Endothelial cell of umbilical vein (primary cell): ENCODE results near the gene C6orf89. TPM values are rescaled to one million over a fixed set of nuclear protein-coding genes. Genes with fewer than 3 reads are reported as not detected.
"Not testable (repeated sequence)": the region's sequence is repeated elsewhere in the genome, so short reads cannot be mapped to it uniquely, and the experiment has no call there.

ENCODE experiments used
- BruUV-seq: library from RNA; stranded (reverse); fragments of 400-500 nt; replicated peaks from 2 replicates; lab custom pipeline; 2021; lab: Mats Ljungman, UMichigan
- CTCF ChIA-PET: fragments of 300-600, 350-600 bp; sonication (Branson Sonifier 250); formaldehyde crosslinking; loops from one replicate; lab custom pipeline; 2021; ENCODE audit warnings: antibody characterized with exemption, inconsistent platforms; lab: Charles Lee
- POLR2A ChIA-PET: fragments of 300-600, 350-600 bp; sonication (Branson Sonifier 250); formaldehyde crosslinking; loops from one replicate; lab custom pipeline; 2021; ENCODE audit warnings: antibody characterized with exemption, inconsistent platforms; lab: Charles Lee
- DNase-seq: peaks from one replicate; pipeline ENCODE4 v3.0.0-alpha.2; 2011; ENCODE audit warnings: low read depth, low spot score
- FAIRE-seq: peaks from 2 replicates; lab custom pipeline; 2011; peaks lifted over from hg19 to GRCh38; lab: Jason Lieb, UNC
- H2AFZ ChIP-seq: 2 replicates; pipeline ENCODE4 v1.6.0; 2012; ENCODE audit warnings: low read depth, low read length, control low read depth, inconsistent platforms
- H3K27ac ChIP-seq: 2 replicates; pipeline ENCODE4 v1.5.1; 2011; ENCODE audit warnings: low read depth, mild to moderate bottlenecking, control low read depth, low read length, moderate library complexity; ENCODE audit not compliant: insufficient read depth
- H3K27me3 ChIP-seq, 2 experiments: 2 replicates each; pipeline versions ENCODE4 v1.6.0 to v1.6.1; 2011; ENCODE audit warnings: low read length in 2 of 2, mixed read lengths in 1 of 2; ENCODE audit not compliant: control insufficient read depth in 2 of 2, insufficient read depth in 2 of 2
- H3K36me3 ChIP-seq, 2 experiments: 2 replicates in 1 of 2; 3 replicates in 1 of 2; pipeline ENCODE4 v1.5.1; 2011; ENCODE audit warnings: low read length in 2 of 2, mild to moderate bottlenecking in 1 of 2, moderate library complexity in 1 of 2; ENCODE audit not compliant: control insufficient read depth in 2 of 2, insufficient read depth in 2 of 2; ENCODE audit errors: extremely low read depth in 1 of 2
- H3K4me1 ChIP-seq: 3 replicates; pipeline ENCODE4 v1.5.1; 2011; ENCODE audit warnings: mild to moderate bottlenecking, low read length; ENCODE audit not compliant: control insufficient read depth, insufficient read depth; ENCODE audit errors: extremely low read depth
- H3K4me2 ChIP-seq: 2 replicates; pipeline ENCODE4 v1.6.1; 2011; ENCODE audit warnings: low read length, control low read depth, mixed read lengths; ENCODE audit not compliant: insufficient read depth
- H3K4me3 ChIP-seq, 3 experiments: fragments of 200-600 bp in 1 of 3; sonication (generic), shearing (Covaris generic) in 1 of 3; replicated peaks in 1 of 3; 2 replicates each; pipeline ENCODE4 v1.5.1; 2011 to 2016; ENCODE audit warnings: control low read depth in 3 of 3, low read length in 3 of 3, mild to moderate bottlenecking in 2 of 3, inconsistent platforms in 1 of 3, low read depth in 1 of 3, moderate library complexity in 1 of 3; ENCODE audit not compliant: insufficient read depth in 1 of 3
- H3K79me2 ChIP-seq: 2 replicates; pipeline ENCODE4 v1.6.0; 2012; ENCODE audit warnings: low read length, inconsistent platforms; ENCODE audit not compliant: control insufficient read depth, insufficient read depth
- H3K9ac ChIP-seq: replicated peaks from 2 replicates; pipeline ENCODE3; 2011; ENCODE audit warnings: low read length, control low read depth; ENCODE audit not compliant: insufficient read depth; ENCODE audit errors: extremely low read depth
- H3K9me1 ChIP-seq: replicated peaks from 3 replicates; pipeline ENCODE4 v1.6.0; 2011; ENCODE audit warnings: mild to moderate bottlenecking, low read length; ENCODE audit not compliant: control insufficient read depth, insufficient read depth; ENCODE audit errors: extremely low read depth
- H3K9me3 ChIP-seq: replicated peaks from 2 replicates; pipeline ENCODE4 v1.5.1; 2012; ENCODE audit warnings: low read length, inconsistent platforms; ENCODE audit not compliant: control insufficient read depth, insufficient read depth
- H4K20me1 ChIP-seq: replicated peaks from 2 replicates; pipeline ENCODE3; 2011; ENCODE audit warnings: mild to moderate bottlenecking, low read length; ENCODE audit not compliant: control insufficient read depth, insufficient read depth; ENCODE audit errors: extremely low read depth
- CTCF ChIP-seq, 2 donors: IDR thresholded peaks; 1 replicate in 1 of 2; 2 replicates in 1 of 2; pipeline ENCODE4 v1.5.1; 2011; ENCODE audit warnings: low read length in 2 of 2, mild to moderate bottlenecking in 2 of 2, moderate library complexity in 2 of 2, control low read depth in 1 of 2, inconsistent platforms in 1 of 2, low read depth in 1 of 2; ENCODE audit not compliant: insufficient read depth in 1 of 2; ENCODE audit errors: extremely low read depth in 1 of 2
- EZH2 ChIP-seq: IDR thresholded peaks from 2 replicates; pipeline ENCODE4 v1.6.1; 2012; ENCODE audit warnings: borderline replicate concordance, low read depth, mild to moderate bottlenecking, moderate library complexity, low read length, inconsistent platforms; ENCODE audit not compliant: severe bottlenecking
- FOS ChIP-seq: IDR thresholded peaks from 2 replicates; pipeline ENCODE4 v1.6.1; 2011; ENCODE audit warnings: mild to moderate bottlenecking, low read length, moderate library complexity, borderline replicate concordance; ENCODE audit not compliant: insufficient read depth
- GATA2 ChIP-seq: IDR thresholded peaks from 2 replicates; pipeline ENCODE4 v1.7.0; 2011; ENCODE audit warnings: low read depth, mild to moderate bottlenecking, moderate library complexity, mixed read lengths, low read length; ENCODE audit not compliant: insufficient read length, insufficient read depth
- JUN ChIP-seq: IDR thresholded peaks from 2 replicates; pipeline ENCODE4 v1.6.1; 2011; ENCODE audit warnings: borderline replicate concordance, low read depth; ENCODE audit not compliant: insufficient read length, insufficient read depth
- MAX ChIP-seq: IDR thresholded peaks from 2 replicates; pipeline ENCODE4 v1.6.1; 2011; ENCODE audit not compliant: insufficient read depth, insufficient read length
- MYC ChIP-seq: IDR thresholded peaks from one replicate; pipeline ENCODE4 v1.6.1; 2011; ENCODE audit warnings: mild to moderate bottlenecking, low read depth, low read length
- POLR2A ChIP-seq: IDR thresholded peaks from 2 replicates; pipeline ENCODE4 v1.6.1; 2012; ENCODE audit warnings: low read depth, mild to moderate bottlenecking, control low read depth, low read length
- POLR2AphosphoS5 ChIP-seq: IDR thresholded peaks from 2 replicates; pipeline ENCODE4 v1.6.1; 2012; ENCODE audit warnings: low read depth, mild to moderate bottlenecking, control low read depth, low read length, moderate library complexity; ENCODE audit not compliant: insufficient read depth
- dilution Hi-C: fragments of 300-500 bp; cut with MboI; formaldehyde crosslinking; loops from one replicate; pipeline ENCODE4 v1.15.0; 2019; ENCODE audit warnings: low sequenced_read_pairs; ENCODE audit not compliant: extremely low pct_ligation_motif_present
- intact Hi-C: fragments of 100-400 bp; cut with micrococcal nuclease; formaldehyde crosslinking; loops from one replicate; pipeline ENCODE4 v1.10.0; 2022
- polyA plus RNA-seq, 4 experiments: library from polyadenylated mRNA; depleted of rRNA in 3 of 4; stranded (reverse) in 3 of 4; unstranded in 1 of 4; fragments of >200 nt; gene quantifications; 2 replicates each; pipeline versions ENCODE4 v1.2.1 to v1.2.3, GENCODE V29; 2011 to 2012; ENCODE audit warnings: missing spikeins in 1 of 4
- total RNA-seq: library from RNA; stranded (reverse); gene quantifications from 2 replicates; pipeline ENCODE4 v1.2.3, GENCODE V29; 2021

C6orf89 gene
- total and polyA plus RNA-seq, 2 donors (not counting 3 experiments of a cell fraction or from before 2014, with no cell fraction given) = 18.2 to 34.0 TPM

GRCh38 chr6:36940027-36940426 is 54.3 kb downstream of the C6orf89 start:
- Histone ChIP-seq H4K20me1 (no peaks in the 10 kb centered on the region), H3K4me3 (no peak overlapping the region), H3K27me3 (peaks cover 0 to 3% of the 10 kb centered on the region in 2 experiments), H3K27ac (no peak overlapping the region), H3K36me3 (no peaks in the 10 kb centered on the region), H2AFZ (no peak overlapping the region), H3K79me2 (no peaks in the 10 kb centered on the region), H3K4me2 (no peak overlapping the region), H3K9me1 (no peaks in the 10 kb centered on the region), H3K9ac (no peak overlapping the region), H3K4me1 (no peaks in the 10 kb centered on the region), H3K9me3 (no peaks in the 10 kb centered on the region)
- TF ChIP-seq MYC (no peak), POLR2AphosphoS5 (no peak), MAX (no peak), CTCF (IDR thresholded peaks at IDR 0.05; ENCODE audit: extremely low read depth in 1 of 2, insufficient read depth in 1 of 2, low read depth in 1 of 2, low read length in 2 of 2) (no peak), FOS (no peak), POLR2A (no peak), JUN (no peak), EZH2 (no peak), GATA2 (no peak)
- CTCF ChIA-PET = interaction anchor here (1.2 kb wide), 1 partner anchor 27 kb away, joined by 3 read pairs; no protein-coding TSS in a partner anchor
- intact Hi-C loops = no loop called here
- POLR2A ChIA-PET = no interaction called here
- no TSS peak for BruUV-seq
- FAIRE-seq (no peak), DNase-seq (no peak)
- dilution Hi-C loops = no loop called here

DNA sequence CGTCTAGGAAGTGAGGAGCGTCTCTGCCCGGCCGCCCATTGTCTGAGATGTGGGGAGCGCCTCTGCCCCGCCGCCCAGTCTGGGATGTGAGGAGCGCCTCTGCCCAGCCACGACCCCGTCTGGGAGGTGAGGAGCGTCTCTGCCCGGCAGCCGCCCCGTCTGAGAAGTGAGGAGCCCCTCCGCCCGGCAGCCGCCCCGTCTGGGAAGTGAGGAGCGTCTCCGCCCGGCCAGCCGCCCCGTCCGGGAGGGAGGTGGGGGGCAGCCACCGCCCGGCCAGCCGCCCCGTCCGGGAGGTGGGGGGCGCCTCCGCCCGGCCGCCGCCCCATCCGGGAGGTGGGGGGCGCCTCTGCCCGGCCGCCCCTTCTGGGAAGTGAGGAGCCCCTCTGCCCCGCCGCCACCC is 55.8 kb downstream of the C6orf89 start:
- H3K9me1 ChIP-seq, H3K79me2 ChIP-seq, H3K36me3 ChIP-seq, H3K9ac ChIP-seq, FAIRE-seq, DNase-seq, POLR2A ChIA-PET, H3K27me3 ChIP-seq, dilution Hi-C loops, intact Hi-C loops, H4K20me1 ChIP-seq, CTCF ChIA-PET, H3K9me3 ChIP-seq, H2AFZ ChIP-seq, H3K4me3 ChIP-seq, H3K4me1 ChIP-seq, BruUV-seq, H3K4me2 ChIP-seq, H3K27ac ChIP-seq: not testable (repeated sequence)

- H3K9ac ChIP-seq, CTCF ChIA-PET, H3K79me2 ChIP-seq, H2AFZ ChIP-seq, H3K4me2 ChIP-seq, H3K4me1 ChIP-seq, H3K36me3 ChIP-seq, H3K27ac ChIP-seq, H3K9me1 ChIP-seq, FAIRE-seq, BruUV-seq, dilution Hi-C loops, intact Hi-C loops, POLR2A ChIA-PET, H3K9me3 ChIP-seq, H4K20me1 ChIP-seq, H3K27me3 ChIP-seq, H3K4me3 ChIP-seq, DNase-seq: not testable (repeated sequence)
These were observed 56.6 kb downstream of the C6orf89 start for GRCh38 chr6:36942329-36942728.
